SW 1271 (cell line): ENCODE results near the gene DGCR8.
A peak's percentile ranks its signal among the peaks of the same experiment; 100 is the strongest.
"Not testable (repeated sequence)": the region's sequence is repeated elsewhere in the genome, so short reads cannot be mapped to it uniquely, and the experiment has no call there.

Experiments used
- DNase-seq, 2 experiments: peaks; one replicate each; lab custom pipeline; 2025; lab: John Stamatoyannopoulos, UW

Gene DGCR8

GRCh38 chr22:20066617-20067383, 13.2 kb upstream of the DGCR8 start:
- DNase-seq: no peak

GRCh38 chr22:20067384-20067682, 12.7 kb upstream of the DGCR8 start:
- not testable (repeated sequence) for DNase-seq

- no peak for DNase-seq
Observed at GRCh38 chr22:20068640-20069039, 11.4 kb upstream of the DGCR8 start.

GRCh38 chr22:20069331-20070042, 10.6 kb upstream of the DGCR8 start:
- no peak for DNase-seq

- no peak for DNase-seq
Observed at GRCh38 chr22:20071524-20071972, 8.5 kb upstream of the DGCR8 start.

- no peak for DNase-seq
Observed at GRCh38 chr22:20076627-20077172, 3.3 kb upstream of the DGCR8 start.

- peak in 1 of 2 experiments; percentile 23 for DNase-seq
Observed at GRCh38 chr22:20080445-20080775, 369 bp downstream of the DGCR8 start.

GRCh38 chr22:20080776-20081654, 974 bp downstream of the DGCR8 start:
- no peak for DNase-seq

GRCh38 chr22:20083157-20083890, 3.3 kb downstream of the DGCR8 start:
- DNase-seq: no peak

- DNase-seq: no peak
Observed at GRCh38 chr22:20083891-20084546, 4.0 kb downstream of the DGCR8 start.

- DNase-seq: no peak
Observed at GRCh38 chr22:20084547-20085413, 4.7 kb downstream of the DGCR8 start.

GRCh38 chr22:20085651-20086050, 5.6 kb downstream of the DGCR8 start:
- DNase-seq: no peak

- DNase-seq: no peak
Observed at GRCh38 chr22:20086101-20086599, 6.1 kb downstream of the DGCR8 start.

GRCh38 chr22:20086763-20087162, 6.7 kb downstream of the DGCR8 start:
- DNase-seq: no peak

- no peak for DNase-seq
Observed at GRCh38 chr22:20087319-20088262, 7.5 kb downstream of the DGCR8 start.

- no peak for DNase-seq
Observed at GRCh38 chr22:20088263-20088648, 8.2 kb downstream of the DGCR8 start.

GRCh38 chr22:20089226-20089976, 9.4 kb downstream of the DGCR8 start:
- DNase-seq: no peak
